Mucosa of descending colon (tissue), 3 donors: Measurements from ENCODE around the gene AKR1B1. TPM values are rescaled to one million over a fixed set of nuclear protein-coding genes. Genes with fewer than 3 reads are reported as not detected.
A peak's percentile ranks its signal among the peaks of the same experiment; 100 is the strongest.

Experiments used
- ATAC-seq: fragments of 200-7000 bp; cut with Tn5 transposase; one replicate; pipeline ENCODE4 v1.9.1; 2020; ENCODE audit warnings: mild to moderate bottlenecking, moderate library complexity
- DNase-seq, 3 donors: peaks; one replicate each; pipeline ENCODE4 v3.0.0-alpha.2; 2020
- H3K36me3 ChIP-seq: fragments of 200-600 bp; one replicate; pipeline ENCODE4 v1.8.0; 2021; ENCODE audit warnings: low read depth, mild to moderate bottlenecking
- H3K4me1 ChIP-seq: fragments of 200-600 bp; one replicate; pipeline ENCODE4 v1.8.0; 2021; ENCODE audit warnings: low read depth, mild to moderate bottlenecking
- H3K4me3 ChIP-seq: fragments of 200-600 bp; one replicate; pipeline ENCODE4 v1.8.0; 2021; ENCODE audit warnings: mild to moderate bottlenecking
- H3K9me3 ChIP-seq: fragments of 200-600 bp; one replicate; pipeline ENCODE4 v1.8.0; 2021; ENCODE audit warnings: mild to moderate bottlenecking
- intact Hi-C, 2 donors: fragments of 100-400 bp; cut with DNase I in 1 of 2; cut with micrococcal nuclease in 1 of 2; formaldehyde crosslinking; loops; one replicate each; pipeline versions ENCODE4 v1.11.0 to v1.11.1; 2022; cut with DNase I, micrococcal nuclease
- total RNA-seq, 3 donors: library from RNA; stranded (reverse); fragmentation: NEBNext Ultra II Directional in 2 of 3; extraction: Animal tissue kit (Norgen Biotek cat#: 25700) in 2 of 3; gene quantifications; one replicate each; pipeline versions ENCODE4 v1.2.1 to v1.2.4, GENCODE V29; 2021 to 2023
- TF ChIP-seq, protein P1 (sequence below): fragments of 200-600 bp; IDR thresholded peaks from one replicate; pipeline ENCODE4 v1.8.0; 2022; ENCODE audit warnings: antibody characterized with exemption, mild to moderate bottlenecking
- donor health status: DM: no; HTN: no; CAD: no; lungs with moderate emphysema.
- donor health status: DM: no; HTN: no; CAD: no.
- donor health status: DM: no; HTN: yes; CAD: no.

Gene AKR1B1
- total RNA-seq, 3 donors from 2014 or later: 12.9 to 51.1 (median 29.2) TPM

GRCh38 chr7:134461916-134462315, 3.0 kb upstream of the AKR1B1 start:
- intact Hi-C loops: no loop called here
- no peak for ATAC-seq
- Histone ChIP-seq H3K9me3 (peaks cover 12% of the 10 kb centered on the region), H3K36me3 (no peaks in the 10 kb centered on the region), H3K4me1 (peaks cover 26% of the 10 kb centered on the region), H3K4me3 (no peak overlapping the region)
- TF ChIP-seq, protein P1, sequence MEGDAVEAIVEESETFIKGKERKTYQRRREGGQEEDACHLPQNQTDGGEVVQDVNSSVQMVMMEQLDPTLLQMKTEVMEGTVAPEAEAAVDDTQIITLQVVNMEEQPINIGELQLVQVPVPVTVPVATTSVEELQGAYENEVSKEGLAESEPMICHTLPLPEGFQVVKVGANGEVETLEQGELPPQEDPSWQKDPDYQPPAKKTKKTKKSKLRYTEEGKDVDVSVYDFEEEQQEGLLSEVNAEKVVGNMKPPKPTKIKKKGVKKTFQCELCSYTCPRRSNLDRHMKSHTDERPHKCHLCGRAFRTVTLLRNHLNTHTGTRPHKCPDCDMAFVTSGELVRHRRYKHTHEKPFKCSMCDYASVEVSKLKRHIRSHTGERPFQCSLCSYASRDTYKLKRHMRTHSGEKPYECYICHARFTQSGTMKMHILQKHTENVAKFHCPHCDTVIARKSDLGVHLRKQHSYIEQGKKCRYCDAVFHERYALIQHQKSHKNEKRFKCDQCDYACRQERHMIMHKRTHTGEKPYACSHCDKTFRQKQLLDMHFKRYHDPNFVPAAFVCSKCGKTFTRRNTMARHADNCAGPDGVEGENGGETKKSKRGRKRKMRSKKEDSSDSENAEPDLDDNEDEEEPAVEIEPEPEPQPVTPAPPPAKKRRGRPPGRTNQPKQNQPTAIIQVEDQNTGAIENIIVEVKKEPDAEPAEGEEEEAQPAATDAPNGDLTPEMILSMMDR: no peak
- DNase-seq: no peak

GRCh38 chr7:134459981-134460380, 1.1 kb upstream of the AKR1B1 start:
- no peaks in the 10 kb centered on the region for H3K36me3 ChIP-seq
- H3K4me1 ChIP-seq: peaks cover 26% of the 10 kb centered on the region
- intact Hi-C loops: no loop called here
- TF ChIP-seq, protein P1: no peak
- no peak for ATAC-seq
- no peak overlapping the region for H3K4me3 ChIP-seq
- peaks cover 9% of the 10 kb centered on the region for H3K9me3 ChIP-seq
- no peak for DNase-seq

DNA sequence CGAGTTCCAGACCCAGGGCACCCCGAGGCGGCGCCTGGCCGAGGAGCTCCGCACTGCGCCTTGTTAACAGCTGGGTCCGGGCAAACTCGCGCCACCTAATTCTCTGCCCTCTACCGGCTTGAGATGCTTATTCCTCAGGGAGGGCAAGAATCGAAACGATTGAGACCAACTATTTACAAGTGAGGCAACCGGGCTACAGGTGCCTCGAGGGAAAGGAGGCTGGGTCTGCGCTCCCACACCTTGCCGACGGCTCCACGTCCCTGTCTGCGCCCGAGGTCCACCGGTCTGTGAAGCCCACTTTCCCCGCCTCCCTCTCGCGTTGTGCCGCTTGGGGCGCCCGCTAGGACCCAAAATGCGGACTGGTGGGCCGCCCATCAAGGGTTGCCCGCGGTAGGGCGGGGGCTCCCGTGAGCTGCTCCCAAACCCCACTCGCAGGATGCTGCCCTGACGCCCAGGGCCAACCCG, 527 bp downstream of the AKR1B1 start:
- intact Hi-C loops: no loop called here

DNA sequence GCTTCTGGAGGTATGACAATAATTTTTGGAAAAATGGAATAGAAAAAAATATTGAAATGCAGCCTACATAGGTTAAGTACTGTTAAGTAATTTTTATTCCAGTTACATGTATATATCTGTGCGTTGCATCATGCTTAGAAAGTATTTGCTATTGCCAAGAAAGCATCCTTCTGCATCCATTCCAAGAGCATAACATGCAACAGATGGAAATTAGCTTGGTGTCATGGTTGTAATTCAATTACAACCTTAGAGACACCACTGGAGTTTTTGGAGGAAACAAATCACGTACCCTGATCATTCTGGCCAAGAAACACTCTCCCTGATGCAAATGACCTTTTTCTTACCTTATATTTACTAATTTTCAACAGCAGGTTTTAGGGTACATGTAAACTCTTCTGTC, 1.7 kb downstream of the AKR1B1 start:
- TF ChIP-seq, protein P1: no peak
- Histone ChIP-seq H3K4me1 (peaks cover 35% of the 10 kb centered on the region), H3K9me3 (no peaks in the 10 kb centered on the region), H3K36me3 (no peaks in the 10 kb centered on the region), H3K4me3 (no peak overlapping the region)
- intact Hi-C loops: no loop called here
- DNase-seq: no peak
- no peak for ATAC-seq

More for the DNA sequence above, 527 bp downstream of the AKR1B1 start:
- Histone ChIP-seq H3K9me3 (no peaks in the 10 kb centered on the region), H3K4me1 (peaks cover 28% of the 10 kb centered on the region), H3K36me3 (no peaks in the 10 kb centered on the region), H3K4me3 (peak overlapping the region; percentile 44)
- TF ChIP-seq, protein P1: no peak
- peak; percentile 68 for ATAC-seq
- DNase-seq: peak; percentile 47 to 72 (median 57)

GRCh38 chr7:134454277-134454676, 4.6 kb downstream of the AKR1B1 start:
- Histone ChIP-seq H3K4me3 (no peak overlapping the region), H3K9me3 (no peaks in the 10 kb centered on the region), H3K4me1 (peaks cover 38% of the 10 kb centered on the region), H3K36me3 (no peaks in the 10 kb centered on the region)
- ATAC-seq (no peak), DNase-seq (no peak)
- intact Hi-C loops: no loop called here
- TF ChIP-seq, protein P1: no peak

DNA sequence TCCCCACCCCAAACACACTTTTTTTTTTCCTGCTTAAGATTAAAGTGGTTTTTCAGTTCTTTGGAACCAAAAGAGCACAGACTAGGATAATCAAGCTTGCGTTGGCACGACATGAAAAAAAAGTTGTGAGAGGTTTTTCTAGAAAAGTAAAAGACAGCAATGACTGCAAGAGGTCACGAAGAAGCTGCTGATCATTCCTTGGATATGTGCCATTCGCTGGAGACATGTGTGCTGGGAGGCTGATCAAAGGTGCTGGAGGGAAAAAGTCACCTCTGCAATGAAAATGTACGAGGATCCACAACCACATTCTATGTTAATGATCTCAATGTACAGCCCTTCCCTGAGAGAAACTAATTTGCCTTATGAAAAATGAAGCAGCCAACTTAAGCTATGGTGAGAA, 5.4 kb downstream of the AKR1B1 start:
- Histone ChIP-seq H3K4me3 (no peak overlapping the region), H3K36me3 (no peaks in the 10 kb centered on the region), H3K4me1 (peaks cover 30% of the 10 kb centered on the region), H3K9me3 (no peaks in the 10 kb centered on the region)
- intact Hi-C loops: no loop called here
- TF ChIP-seq, protein P1: no peak
- ATAC-seq: no peak
- no peak for DNase-seq
